ENCODE measurements around the gene ANKS1A.

- TF ChIP-seq CTCF (IDR thresholded peaks at IDR 0.05): no peak
- no peak for TF ChIP-seq POLR2A (IDR thresholded peaks at IDR 0.05)
Measured at GRCh38 chr6:35089216-35089934, 200.3 kb downstream of the ANKS1A start.
